HG03565 (cell line): ENCODE measurements around the gene EDEM1.
"Not testable (repeated sequence)": the region's sequence is repeated elsewhere in the genome, so short reads cannot be mapped to it uniquely, and the experiment has no call there.

Experiments used
- ATAC-seq: cut with Tn5 transposase; IDR thresholded peaks from one replicate; pipeline ENCODE4 v1.9.1; 2021; ENCODE audit warnings: mild to moderate bottlenecking, moderate library complexity; ENCODE audit not compliant: unreplicated experiment

The EDEM1 gene

GRCh38 chr3:5187156-5187919 is at the start of gene EDEM1:
EDEM1 (plus strand) TSS chr3:5187707; CDS start chr3:5187806, 99 bp downstream.
- ATAC-seq: peak; percentile 71

GRCh38 chr3:5138214-5138981 is 49.1 kb upstream of the EDEM1 start:
- ATAC-seq: no peak

- peak; percentile 36 for ATAC-seq
Observed at GRCh38 chr3:5140230-5140621, 47.3 kb upstream of the EDEM1 start.

- ATAC-seq: no peak
Observed at GRCh38 chr3:5140839-5141238, 46.7 kb upstream of the EDEM1 start.

GRCh38 chr3:5141760-5142159 is 45.7 kb upstream of the EDEM1 start:
- ATAC-seq: no peak

GRCh38 chr3:5143464-5143863 is 44.0 kb upstream of the EDEM1 start:
- no peak for ATAC-seq

GRCh38 chr3:5144316-5144994 is 43.1 kb upstream of the EDEM1 start:
- ATAC-seq: no peak

- no peak for ATAC-seq
Observed at GRCh38 chr3:5145120-5145519, 42.4 kb upstream of the EDEM1 start.

- ATAC-seq: not testable (repeated sequence)
Observed at GRCh38 chr3:5147152-5147551, 40.4 kb upstream of the EDEM1 start.

GRCh38 chr3:5149306-5149880 is 38.1 kb upstream of the EDEM1 start:
- ATAC-seq: no peak

GRCh38 chr3:5151586-5151985 is 35.9 kb upstream of the EDEM1 start:
- peak; percentile 62 for ATAC-seq

GRCh38 chr3:5153074-5153473 is 34.4 kb upstream of the EDEM1 start:
- ATAC-seq: no peak

- ATAC-seq: no peak
Observed at GRCh38 chr3:5155241-5155640, 32.3 kb upstream of the EDEM1 start.

GRCh38 chr3:5160321-5160720 is 27.2 kb upstream of the EDEM1 start:
- no peak for ATAC-seq

GRCh38 chr3:5160940-5161858 is 26.3 kb upstream of the EDEM1 start:
- ATAC-seq: no peak

GRCh38 chr3:5162102-5162501 is 25.4 kb upstream of the EDEM1 start:
- no peak for ATAC-seq

- ATAC-seq: no peak
Observed at GRCh38 chr3:5165698-5166097, 21.8 kb upstream of the EDEM1 start.

GRCh38 chr3:5166846-5167245 is 20.7 kb upstream of the EDEM1 start:
- ATAC-seq: no peak

- ATAC-seq: no peak
Observed at GRCh38 chr3:5168110-5168509, 19.4 kb upstream of the EDEM1 start.

- no peak for ATAC-seq
Observed at GRCh38 chr3:5169807-5170206, 17.7 kb upstream of the EDEM1 start.
